Keratinocyte (primary cell): ENCODE results near the gene ADAMTS2. TPM values are rescaled to one million over a fixed set of nuclear protein-coding genes. Genes with fewer than 3 reads are reported as not detected.

Experiments
- DNase-seq: peaks from one replicate; pipeline ENCODE4 v3.0.0-alpha.2; 2011; ENCODE audit warnings: low read depth, missing footprints, low spot score
- FAIRE-seq: peaks from 2 replicates; lab custom pipeline; 2011; peaks lifted over from hg19 to GRCh38; lab: Jason Lieb, UNC
- H2AFZ ChIP-seq: 2 replicates; pipeline ENCODE4 v1.6.0; 2012; ENCODE audit warnings: low read length, control low read depth, inconsistent platforms; ENCODE audit not compliant: control insufficient read depth
- H3K27ac ChIP-seq: 2 replicates; pipeline ENCODE4 v1.5.1; 2011; ENCODE audit warnings: low read length; ENCODE audit not compliant: control insufficient read depth, insufficient read depth
- H3K27me3 ChIP-seq: 3 replicates; pipeline ENCODE4 v1.6.0; 2011; ENCODE audit warnings: low read length; ENCODE audit not compliant: control insufficient read depth, insufficient read depth; ENCODE audit errors: extremely low read depth
- H3K36me3 ChIP-seq, 2 experiments: 2 replicates in 1 of 2; 3 replicates in 1 of 2; pipeline ENCODE4 v1.5.1; 2011; ENCODE audit warnings: low read length in 2 of 2, mild to moderate bottlenecking in 1 of 2; ENCODE audit not compliant: control insufficient read depth in 2 of 2, insufficient read depth in 2 of 2; ENCODE audit errors: extremely low read depth in 1 of 2
- H3K4me1 ChIP-seq: 3 replicates; pipeline ENCODE4 v1.5.1; 2011; ENCODE audit warnings: low read length; ENCODE audit not compliant: control insufficient read depth, insufficient read depth; ENCODE audit errors: extremely low read depth
- H3K4me2 ChIP-seq: 3 replicates; pipeline ENCODE4 v1.6.0; 2011; ENCODE audit warnings: low read depth, low read length; ENCODE audit not compliant: control insufficient read depth, insufficient read depth; ENCODE audit errors: extremely low read depth
- H3K4me3 ChIP-seq, 3 experiments: fragments of 200-600 bp in 1 of 3; sonication (generic) in 1 of 3; 2 replicates in 2 of 3; 3 replicates in 1 of 3; pipeline ENCODE4 v1.5.1; 2011 to 2016; ENCODE audit warnings: low read length in 3 of 3, mild to moderate bottlenecking in 3 of 3, control low read depth in 2 of 3, inconsistent platforms in 1 of 3, low read depth in 1 of 3, mixed read lengths in 1 of 3, mixed run types in 1 of 3, moderate library complexity in 1 of 3; ENCODE audit not compliant: control insufficient read depth in 2 of 3, insufficient read depth in 2 of 3; ENCODE audit errors: extremely low read depth in 1 of 3
- H3K79me2 ChIP-seq: 2 replicates; pipeline ENCODE4 v1.6.0; 2012; ENCODE audit warnings: low read length; ENCODE audit not compliant: control insufficient read depth, insufficient read depth
- H3K9ac ChIP-seq: 3 replicates; pipeline ENCODE4 v1.6.0; 2011; ENCODE audit warnings: low read length; ENCODE audit not compliant: control insufficient read depth, insufficient read depth; ENCODE audit errors: extremely low read depth
- H3K9me1 ChIP-seq: 3 replicates; pipeline ENCODE4 v1.6.0; 2011; ENCODE audit warnings: low read length; ENCODE audit not compliant: control insufficient read depth, insufficient read depth; ENCODE audit errors: extremely low read depth
- H3K9me3 ChIP-seq: 2 replicates; pipeline ENCODE4 v1.5.1; 2012; ENCODE audit warnings: low read depth, low read length; ENCODE audit not compliant: control insufficient read depth
- H4K20me1 ChIP-seq: 3 replicates; pipeline ENCODE4 v1.6.0; 2011; ENCODE audit warnings: low read length; ENCODE audit not compliant: control insufficient read depth, insufficient read depth; ENCODE audit errors: extremely low read depth
- EZH2 ChIP-seq: IDR thresholded peaks from one replicate; pipeline ENCODE4 v1.6.1; 2012; ENCODE audit warnings: inconsistent platforms, mild to moderate bottlenecking, low read length, moderate library complexity
- dilution Hi-C: fragments of 300-500 bp; cut with MboI; formaldehyde crosslinking; loops from one replicate; pipeline ENCODE4 v1.7.0; 2020; ENCODE audit warnings: low sequenced_read_pairs; ENCODE audit not compliant: extremely low pct_ligation_motif_present
- polyA plus RNA-seq, 5 experiments: library from polyadenylated mRNA; depleted of rRNA in 3 of 5; stranded (reverse) in 3 of 5; stranded (forward) in 1 of 5; unstranded in 1 of 5; fragments of >200 nt; gene quantifications; 1 replicate in 1 of 5; 2 replicates in 3 of 5; 3 replicates in 1 of 5; pipeline versions ENCODE4 v1.2.1 to v1.2.3, GENCODE V29; 2011 to 2012; ENCODE audit warnings: missing spikeins in 2 of 5, low read depth in 1 of 5, low replicate concordance in 1 of 5
- TF ChIP-seq, protein P1 (sequence below), 3 experiments: IDR thresholded peaks in 1 of 3; conservative IDR thresholded peaks in 1 of 3; optimal IDR thresholded peaks in 1 of 3; 2 replicates in 2 of 3; 3 replicates in 1 of 3; pipeline versions ENCODE3 to v1.5.1; 2011; ENCODE audit warnings: low read length in 3 of 3, mild to moderate bottlenecking in 3 of 3, moderate library complexity in 2 of 3, control low read depth in 1 of 3, inconsistent platforms in 1 of 3; ENCODE audit not compliant: insufficient read depth in 2 of 3; ENCODE audit errors: extremely low read depth in 1 of 3

The ADAMTS2 gene
- polyA plus RNA-seq, 1 donor (not counting 4 experiments of a cell fraction or from before 2014, with no cell fraction given) = not detected

DNA sequence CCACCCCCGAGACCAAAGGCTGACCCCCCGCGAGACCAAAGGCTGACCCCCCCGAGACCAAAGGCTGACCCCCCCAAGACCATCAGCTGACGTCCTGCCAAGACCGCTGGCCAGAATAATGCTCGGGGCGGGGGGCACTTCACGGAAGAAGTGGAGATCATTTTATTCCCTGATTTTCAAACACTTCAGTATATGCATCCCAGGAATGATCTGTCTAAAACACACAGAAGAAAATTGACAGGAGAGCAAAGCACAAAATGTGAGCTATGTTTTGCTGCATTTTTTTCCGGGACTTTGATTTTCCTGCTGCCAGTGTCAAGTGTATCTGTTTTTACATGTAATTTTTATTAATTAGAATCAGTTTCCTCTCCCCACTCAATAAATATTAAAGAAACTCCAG lies 67.1 kb downstream of the ADAMTS2 start:
- Histone ChIP-seq H3K36me3 (no peaks in the 10 kb centered on the region), H3K27ac (no peak overlapping the region), H3K27me3 (no peaks in the 10 kb centered on the region), H3K9ac (no peak overlapping the region), H3K4me3 (no peak overlapping the region), H4K20me1 (no peaks in the 10 kb centered on the region), H3K4me1 (no peaks in the 10 kb centered on the region), H3K9me3 (peaks cover 6% of the 10 kb centered on the region), H3K79me2 (no peaks in the 10 kb centered on the region), H2AFZ (no peak overlapping the region), H3K9me1 (no peaks in the 10 kb centered on the region), H3K4me2 (no peak overlapping the region)
- TF ChIP-seq, protein P1, sequence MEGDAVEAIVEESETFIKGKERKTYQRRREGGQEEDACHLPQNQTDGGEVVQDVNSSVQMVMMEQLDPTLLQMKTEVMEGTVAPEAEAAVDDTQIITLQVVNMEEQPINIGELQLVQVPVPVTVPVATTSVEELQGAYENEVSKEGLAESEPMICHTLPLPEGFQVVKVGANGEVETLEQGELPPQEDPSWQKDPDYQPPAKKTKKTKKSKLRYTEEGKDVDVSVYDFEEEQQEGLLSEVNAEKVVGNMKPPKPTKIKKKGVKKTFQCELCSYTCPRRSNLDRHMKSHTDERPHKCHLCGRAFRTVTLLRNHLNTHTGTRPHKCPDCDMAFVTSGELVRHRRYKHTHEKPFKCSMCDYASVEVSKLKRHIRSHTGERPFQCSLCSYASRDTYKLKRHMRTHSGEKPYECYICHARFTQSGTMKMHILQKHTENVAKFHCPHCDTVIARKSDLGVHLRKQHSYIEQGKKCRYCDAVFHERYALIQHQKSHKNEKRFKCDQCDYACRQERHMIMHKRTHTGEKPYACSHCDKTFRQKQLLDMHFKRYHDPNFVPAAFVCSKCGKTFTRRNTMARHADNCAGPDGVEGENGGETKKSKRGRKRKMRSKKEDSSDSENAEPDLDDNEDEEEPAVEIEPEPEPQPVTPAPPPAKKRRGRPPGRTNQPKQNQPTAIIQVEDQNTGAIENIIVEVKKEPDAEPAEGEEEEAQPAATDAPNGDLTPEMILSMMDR (optimal IDR thresholded peaks at IDR 0.05 in 1 of 3, IDR thresholded peaks at IDR 0.05 in 1 of 3, conservative IDR thresholded peaks at IDR 0.05 in 1 of 3; ENCODE audit: extremely low read depth in 1 of 3, insufficient read depth in 2 of 3, low read length in 3 of 3) = no peak
- no peak for TF ChIP-seq EZH2
- no peak for FAIRE-seq
- DNase-seq = no peak
- dilution Hi-C loops = no loop called here

DNA sequence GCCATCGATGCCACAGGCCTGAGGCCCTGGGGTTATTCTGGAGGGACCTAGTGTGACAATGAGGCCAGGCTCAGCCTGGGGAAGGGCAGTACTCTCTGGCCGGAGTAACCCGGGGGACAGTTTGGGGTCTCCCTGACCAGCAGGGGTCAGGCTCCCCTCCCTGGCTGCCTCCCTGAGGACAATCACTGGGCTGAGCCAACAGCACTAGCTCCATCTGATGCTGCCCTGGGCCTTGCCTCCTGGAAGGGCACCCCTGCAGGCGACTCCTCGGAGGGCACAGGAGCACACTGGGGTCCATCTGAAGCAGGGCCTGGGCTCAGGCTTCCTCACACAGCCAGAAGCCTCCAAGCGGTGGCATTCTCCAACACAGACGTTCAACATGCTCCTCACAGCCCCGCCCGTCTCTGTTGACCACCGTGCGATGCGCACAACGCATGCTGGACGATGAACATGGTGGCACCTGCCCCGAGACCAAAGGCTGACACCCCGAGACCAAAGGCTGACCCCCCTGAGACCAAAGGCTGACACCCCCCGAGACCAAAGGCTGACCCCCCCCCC lies 68.3 kb downstream of the ADAMTS2 start:
- TF ChIP-seq EZH2 = no peak
- TF ChIP-seq, protein P1 (optimal IDR thresholded peaks at IDR 0.05 in 1 of 3, IDR thresholded peaks at IDR 0.05 in 1 of 3, conservative IDR thresholded peaks at IDR 0.05 in 1 of 3; ENCODE audit: extremely low read depth in 1 of 3, insufficient read depth in 2 of 3, low read length in 3 of 3) = no peak
- Histone ChIP-seq H3K9me1 (no peaks in the 10 kb centered on the region), H3K4me3 (no peak overlapping the region), H2AFZ (no peak overlapping the region), H3K27ac (no peak overlapping the region), H3K79me2 (no peaks in the 10 kb centered on the region), H3K4me2 (no peak overlapping the region), H3K9me3 (peaks cover 6% of the 10 kb centered on the region), H3K4me1 (no peaks in the 10 kb centered on the region), H3K36me3 (no peaks in the 10 kb centered on the region), H3K27me3 (no peaks in the 10 kb centered on the region), H4K20me1 (no peaks in the 10 kb centered on the region), H3K9ac (no peak overlapping the region)
- FAIRE-seq (no peak), DNase-seq (no peak)
- dilution Hi-C loops = no loop called here
